ENCODE data around the gene FCER1A.

FCER1A gene

GRCh38 chr1:159282118-159282517 lies 20.0 kb upstream of the FCER1A start:
- DNase-seq (ENCODE audit: low read depth, low spot score): no peak
- Histone ChIP-seq H3K4me1 (ENCODE audit: insufficient read depth, insufficient read length) (no peaks in the 10 kb centered on the region), H3K9ac (ENCODE audit: insufficient read length, low read depth) (no peak overlapping the region), H3K27me3 (ENCODE audit: insufficient read depth, insufficient read length) (no peaks in the 10 kb centered on the region), H3K4me3 (ENCODE audit: insufficient read length, low read depth) (no peak overlapping the region), H3K36me3 (ENCODE audit: insufficient read depth, insufficient read length, low read length) (no peaks in the 10 kb centered on the region), H3K9me3 (ENCODE audit: insufficient read depth, low read length) (no peaks in the 10 kb centered on the region)
- TF ChIP-seq YY1 (IDR thresholded peaks at IDR 0.05; ENCODE audit: insufficient read depth, insufficient read length) (no peak), ZNF274 (IDR thresholded peaks at IDR 0.05; ENCODE audit: low read depth, low read length) (no peak), SUZ12 (IDR thresholded peaks at IDR 0.05; ENCODE audit: extremely low read depth, insufficient read depth, insufficient read length) (no peak)

GRCh38 chr1:159289060-159289459 lies 13.1 kb upstream of the FCER1A start:
- no peak for TF ChIP-seq YY1 (IDR thresholded peaks at IDR 0.05; ENCODE audit: insufficient read depth, insufficient read length)
- no peak for TF ChIP-seq SUZ12 (IDR thresholded peaks at IDR 0.05; ENCODE audit: extremely low read depth, insufficient read depth, insufficient read length)
- TF ChIP-seq ZNF274 (IDR thresholded peaks at IDR 0.05; ENCODE audit: low read depth, low read length): no peak
- H3K4me1 ChIP-seq (ENCODE audit: insufficient read depth, insufficient read length): no peaks in the 10 kb centered on the region
- H3K27me3 ChIP-seq (ENCODE audit: insufficient read depth, insufficient read length): no peaks in the 10 kb centered on the region
- H3K9me3 ChIP-seq (ENCODE audit: insufficient read depth, low read length): no peaks in the 10 kb centered on the region
- H3K36me3 ChIP-seq (ENCODE audit: insufficient read depth, insufficient read length, low read length): no peaks in the 10 kb centered on the region
- no peak overlapping the region for H3K9ac ChIP-seq (ENCODE audit: insufficient read length, low read depth)
- no peak overlapping the region for H3K4me3 ChIP-seq (ENCODE audit: insufficient read length, low read depth)
- DNase-seq (ENCODE audit: low read depth, low spot score): no peak

- no peaks in the 10 kb centered on the region for H3K4me1 ChIP-seq (ENCODE audit: insufficient read depth, insufficient read length)
- H3K36me3 ChIP-seq (ENCODE audit: insufficient read depth, insufficient read length, low read length): no peaks in the 10 kb centered on the region
- TF ChIP-seq ZNF274 (IDR thresholded peaks at IDR 0.05; ENCODE audit: low read depth, low read length): no peak
- TF ChIP-seq SUZ12 (IDR thresholded peaks at IDR 0.05; ENCODE audit: extremely low read depth, insufficient read depth, insufficient read length): no peak
- TF ChIP-seq YY1 (IDR thresholded peaks at IDR 0.05; ENCODE audit: insufficient read depth, insufficient read length): no peak
- H3K27me3 ChIP-seq (ENCODE audit: insufficient read depth, insufficient read length): no peaks in the 10 kb centered on the region
- H3K9ac ChIP-seq (ENCODE audit: insufficient read length, low read depth): no peak overlapping the region
- no peak overlapping the region for H3K4me3 ChIP-seq (ENCODE audit: insufficient read length, low read depth)
- no peaks in the 10 kb centered on the region for H3K9me3 ChIP-seq (ENCODE audit: insufficient read depth, low read length)
- DNase-seq (ENCODE audit: low read depth, low spot score): no peak
These were observed 10.7 kb upstream of the FCER1A start for GRCh38 chr1:159291424-159291823.

GRCh38 chr1:159296706-159297375 lies 5.3 kb upstream of the FCER1A start:
- TF ChIP-seq YY1 (IDR thresholded peaks at IDR 0.05; ENCODE audit: insufficient read depth, insufficient read length) (no peak), ZNF274 (IDR thresholded peaks at IDR 0.05; ENCODE audit: low read depth, low read length) (no peak), SUZ12 (IDR thresholded peaks at IDR 0.05; ENCODE audit: extremely low read depth, insufficient read depth, insufficient read length) (no peak)
- Histone ChIP-seq H3K4me3 (ENCODE audit: insufficient read length, low read depth) (no peak overlapping the region), H3K9ac (ENCODE audit: insufficient read length, low read depth) (no peak overlapping the region), H3K27me3 (ENCODE audit: insufficient read depth, insufficient read length) (no peaks in the 10 kb centered on the region), H3K36me3 (ENCODE audit: insufficient read depth, insufficient read length, low read length) (no peaks in the 10 kb centered on the region), H3K9me3 (ENCODE audit: insufficient read depth, low read length) (no peaks in the 10 kb centered on the region), H3K4me1 (ENCODE audit: insufficient read depth, insufficient read length) (no peaks in the 10 kb centered on the region)
- DNase-seq (ENCODE audit: low read depth, low spot score): no peak

GRCh38 chr1:159300146-159300545 lies 2.0 kb upstream of the FCER1A start:
- DNase-seq (ENCODE audit: low read depth, low spot score): no peak
- TF ChIP-seq ZNF274 (IDR thresholded peaks at IDR 0.05; ENCODE audit: low read depth, low read length) (no peak), YY1 (IDR thresholded peaks at IDR 0.05; ENCODE audit: insufficient read depth, insufficient read length) (no peak), SUZ12 (IDR thresholded peaks at IDR 0.05; ENCODE audit: extremely low read depth, insufficient read depth, insufficient read length) (no peak)

GRCh38 chr1:159307346-159308020 lies 5.3 kb downstream of the FCER1A start:
- peak; percentile 36 for DNase-seq (ENCODE audit: low read depth, low spot score)
- no peak for TF ChIP-seq YY1 (IDR thresholded peaks at IDR 0.05; ENCODE audit: insufficient read depth, insufficient read length)
- TF ChIP-seq ZNF274 (IDR thresholded peaks at IDR 0.05; ENCODE audit: low read depth, low read length): no peak
- TF ChIP-seq SUZ12 (IDR thresholded peaks at IDR 0.05; ENCODE audit: extremely low read depth, insufficient read depth, insufficient read length): no peak
- H3K9ac ChIP-seq (ENCODE audit: insufficient read length, low read depth): no peak overlapping the region

More at GRCh38 chr1:159300146-159300545, 2.0 kb upstream of the FCER1A start:
- Histone ChIP-seq H3K36me3 (ENCODE audit: insufficient read depth, insufficient read length, low read length) (no peaks in the 10 kb centered on the region), H3K4me1 (ENCODE audit: insufficient read depth, insufficient read length) (no peaks in the 10 kb centered on the region), H3K4me3 (ENCODE audit: insufficient read length, low read depth) (no peak overlapping the region), H3K9me3 (ENCODE audit: insufficient read depth, low read length) (no peaks in the 10 kb centered on the region), H3K27me3 (ENCODE audit: insufficient read depth, insufficient read length) (no peaks in the 10 kb centered on the region), H3K9ac (ENCODE audit: insufficient read length, low read depth) (no peak overlapping the region)

GRCh38 chr1:159311679-159312078 lies 9.5 kb downstream of the FCER1A start:
- TF ChIP-seq ZNF274 (IDR thresholded peaks at IDR 0.05; ENCODE audit: low read depth, low read length): no peak
- no peak for TF ChIP-seq YY1 (IDR thresholded peaks at IDR 0.05; ENCODE audit: insufficient read depth, insufficient read length)
- no peak for TF ChIP-seq SUZ12 (IDR thresholded peaks at IDR 0.05; ENCODE audit: extremely low read depth, insufficient read depth, insufficient read length)
- Histone ChIP-seq H3K27me3 (ENCODE audit: insufficient read depth, insufficient read length) (no peaks in the 10 kb centered on the region), H3K9ac (ENCODE audit: insufficient read length, low read depth) (no peak overlapping the region), H3K4me1 (ENCODE audit: insufficient read depth, insufficient read length) (no peaks in the 10 kb centered on the region), H3K4me3 (ENCODE audit: insufficient read length, low read depth) (no peak overlapping the region), H3K9me3 (ENCODE audit: insufficient read depth, low read length) (no peaks in the 10 kb centered on the region), H3K36me3 (ENCODE audit: insufficient read depth, insufficient read length, low read length) (no peaks in the 10 kb centered on the region)
- DNase-seq (ENCODE audit: low read depth, low spot score): no peak

More at GRCh38 chr1:159307346-159308020, 5.3 kb downstream of the FCER1A start:
- no peaks in the 10 kb centered on the region for H3K36me3 ChIP-seq (ENCODE audit: insufficient read depth, insufficient read length, low read length)
- H3K27me3 ChIP-seq (ENCODE audit: insufficient read depth, insufficient read length): no peaks in the 10 kb centered on the region
- no peak overlapping the region for H3K4me3 ChIP-seq (ENCODE audit: insufficient read length, low read depth)
- H3K4me1 ChIP-seq (ENCODE audit: insufficient read depth, insufficient read length): no peaks in the 10 kb centered on the region
- no peaks in the 10 kb centered on the region for H3K9me3 ChIP-seq (ENCODE audit: insufficient read depth, low read length)
